K562 (cell line): ENCODE results near the gene BCL2L1. TPM values are rescaled to one million over a fixed set of nuclear protein-coding genes. Genes with fewer than 3 reads are reported as not detected.

Experiments used
- ARID2 ChIP-seq: fragments of 450-650 bp; IDR thresholded peaks from 2 replicates; pipeline ENCODE4 v1.6.1; 2017; ENCODE audit warnings: antibody characterized with exemption, mild to moderate bottlenecking
- ARID3A ChIP-seq: IDR thresholded peaks from 2 replicates; pipeline ENCODE4 v1.6.1; 2012; ENCODE audit warnings: low read depth, low read length, improper control_type of control experiment, borderline replicate concordance
- EGR1 ChIP-seq: fragments of 450-650 bp; conservative IDR thresholded peaks from 2 replicates; pipeline ENCODE4 v1.6.1; 2017; ENCODE audit warnings: mild to moderate bottlenecking
- IFI16 ChIP-seq: fragments of 250-450 bp; sonication (Bioruptor Pico); IDR thresholded peaks from 2 replicates; pipeline ENCODE4 v2.1.2; 2022; ENCODE audit warnings: mild to moderate bottlenecking, inconsistent platforms
- KLF1 ChIP-seq: fragments of 450-650 bp; IDR thresholded peaks from 2 replicates; pipeline ENCODE4 v1.6.1; 2016; ENCODE audit warnings: missing genetic modification characterization, missing compliant biosample characterization
- MITF ChIP-seq: IDR thresholded peaks from 2 replicates; pipeline ENCODE4 v1.6.1; 2014; ENCODE audit warnings: antibody characterized with exemption
- NRF1 ChIP-seq, 2 experiments: fragments of 450-650 bp; IDR thresholded peaks in 1 of 2; conservative IDR thresholded peaks in 1 of 2; 2 replicates each; pipeline ENCODE4 v1.6.1; 2014; ENCODE audit warnings: mild to moderate bottlenecking in 2 of 2
- PBX2 ChIP-seq, 2 experiments: IDR thresholded peaks in 1 of 2; conservative IDR thresholded peaks in 1 of 2; 2 replicates each; pipeline ENCODE4 v1.6.1; 2016; ENCODE audit warnings: low read depth in 2 of 2, mild to moderate bottlenecking in 1 of 2, missing compliant biosample characterization in 1 of 2, missing genetic modification characterization in 1 of 2, moderate library complexity in 1 of 2
- RBM25 ChIP-seq: fragments of 200-400 bp; formaldehyde crosslinking; IDR thresholded peaks from 2 replicates; pipeline ENCODE4 v1.6.1; 2018; ENCODE audit warnings: low read length, low read depth, moderate library complexity; ENCODE audit not compliant: severe bottlenecking
- SFPQ ChIP-seq: fragments of 200-400 bp; formaldehyde crosslinking; IDR thresholded peaks from 2 replicates; pipeline ENCODE4 v1.6.1; 2017; ENCODE audit warnings: mild to moderate bottlenecking, low read depth, low read length, moderate library complexity
- ZBTB34 ChIP-seq: fragments of 250-450 bp; sonication (Bioruptor Pico); IDR thresholded peaks from 2 replicates; pipeline ENCODE4 v1.8.0; 2021; ENCODE audit warnings: mild to moderate bottlenecking, moderate library complexity
- ZNF518B ChIP-seq: fragments of 250-450 bp; sonication (Bioruptor Pico); IDR thresholded peaks from 2 replicates; pipeline ENCODE4 v1.5.0; 2021; ENCODE audit warnings: mild to moderate bottlenecking, moderate library complexity
- ZNF586 ChIP-seq: fragments of 450-650 bp; formaldehyde crosslinking; conservative IDR thresholded peaks from 2 replicates; pipeline ENCODE4 v1.4.0; 2020; ENCODE audit warnings: mild to moderate bottlenecking, moderate library complexity
- polyA plus RNA-seq, 8 experiments: library from polyadenylated mRNA; depleted of rRNA in 4 of 8; stranded (reverse) in 5 of 8; unstranded in 3 of 8; fragments of >200 nt; fragmentation: Nextera tagmentation in 2 of 8; fragmentation: Illumina TruSeq in 1 of 8; extraction: Ambion mirVana in 2 of 8; extraction: Trizol in 1 of 8; gene quantifications; 2 replicates each; pipeline versions ENCODE4 v1.2.1 to v1.2.3, GENCODE V29; 2011 to 2014; ENCODE audit warnings: inconsistent platforms in 1 of 8, missing spikeins in 1 of 8
- total RNA-seq, 7 experiments: library from RNA; depleted of rRNA in 6 of 7; stranded (reverse); fragments of >200 nt in 6 of 7; fragmentation: Illumina TruSeq in 2 of 7; extraction: Trizol in 2 of 7; gene quantifications; 2 replicates each; pipeline versions ENCODE4 v1.2.1 to v1.2.3, GENCODE V29; 2011 to 2021; ENCODE audit warnings: low replicate concordance in 1 of 7

Gene BCL2L1
- total and polyA plus RNA-seq, 9 of the 15 experiments (the other 6 are each of a cell fraction or from before 2014, with no cell fraction given) = 3.3 to 182 (median 120) TPM

- TF ChIP-seq NRF1 (conservative IDR thresholded peaks at IDR 0.05 in 1 of 2, IDR thresholded peaks at IDR 0.05 in 1 of 2) (no peak; a peak in 1 of 4 replicates), RBM25 (no peak), SFPQ (no peak), ARID3A (peak; percentile 90), MITF (no peak), EGR1 (no peak), ZBTB34 (0 out of 2 replicates have a peak, but pooled peaks have one; percentile 7), ZNF518B (CRISPR knock-in tag) (no peak), PBX2 (CRISPR knock-in tag; IDR thresholded peaks at IDR 0.05; ENCODE audit: low read depth) (no peak), PBX2 (tag; conservative IDR thresholded peaks at IDR 0.05; ENCODE audit: low read depth) (peak; percentile 83), KLF1 (tag) (no peak), IFI16 (no peak), ZNF586 (CRISPR knock-in tag) (no peak), ARID2 (no peak)
These were observed 15.9 kb downstream of the BCL2L1 start (continued) for GRCh38 chr20:31706607-31707257.
